CD4-positive, alpha-beta T cell treated with Interleukin-4 for 1 hour (primary cell): Measurements from ENCODE around the gene EBLN1.

Experiments
- DNase-seq, 2 donors: peaks; one replicate each; pipeline ENCODE4 v3.0.0-alpha.2; 2020 to 2022

The EBLN1 gene

GRCh38 chr10:22217842-22218241 is at the start of gene EBLN1:
EBLN1 (minus strand) TSS chr10:22218015; CDS start chr10:22209983, 8,032 bp downstream.
- no peak for DNase-seq

GRCh38 chr10:22265839-22266537 is 48.2 kb upstream of the EBLN1 start:
- no peak for DNase-seq

GRCh38 chr10:22263106-22263505 is 45.3 kb upstream of the EBLN1 start:
- DNase-seq, result no peak

- peak; percentile 17 to 48 for DNase-seq
Measured at GRCh38 chr10:22259280-22259679, 41.5 kb upstream of the EBLN1 start.

- no peak for DNase-seq
Measured at GRCh38 chr10:22258471-22258870, 40.7 kb upstream of the EBLN1 start.

GRCh38 chr10:22253580-22253882 is 35.7 kb upstream of the EBLN1 start:
- DNase-seq, result peak in 1 of 2 donors; percentile 54

GRCh38 chr10:22252801-22253579 is 35.2 kb upstream of the EBLN1 start:
- DNase-seq, result peak; percentile 33 to 55

GRCh38 chr10:22252224-22252800 is 34.5 kb upstream of the EBLN1 start:
- peak; percentile 42 to 60 for DNase-seq

GRCh38 chr10:22251751-22252223 is 34.0 kb upstream of the EBLN1 start:
- peak; percentile 71 to 73 for DNase-seq

- DNase-seq, result peak in 1 of 2 donors; percentile 41
Measured at GRCh38 chr10:22250897-22251660, 33.3 kb upstream of the EBLN1 start.

GRCh38 chr10:22247636-22248035 is 29.8 kb upstream of the EBLN1 start:
- no peak for DNase-seq

GRCh38 chr10:22246680-22247391 is 29.0 kb upstream of the EBLN1 start:
- peak in 1 of 2 donors; percentile 56 for DNase-seq

- no peak for DNase-seq
Measured at GRCh38 chr10:22245567-22245966, 27.8 kb upstream of the EBLN1 start.

- DNase-seq, result no peak
Measured at GRCh38 chr10:22244855-22245254, 27.0 kb upstream of the EBLN1 start.

- DNase-seq, result peak in 1 of 2 donors; percentile 19
Measured at GRCh38 chr10:22244001-22244400, 26.2 kb upstream of the EBLN1 start.

- no peak for DNase-seq
Measured at GRCh38 chr10:22243321-22243720, 25.5 kb upstream of the EBLN1 start.

GRCh38 chr10:22231260-22231659 is 13.4 kb upstream of the EBLN1 start:
- DNase-seq, result no peak

GRCh38 chr10:22230158-22230833 is 12.5 kb upstream of the EBLN1 start:
- DNase-seq, result peak; percentile 44 to 71

- no peak for DNase-seq
Measured at GRCh38 chr10:22229802-22230157, 12.0 kb upstream of the EBLN1 start.

GRCh38 chr10:22228943-22229801 is 11.4 kb upstream of the EBLN1 start:
- DNase-seq, result peak; percentile 91 to 94
